ENCODE data around the gene ZFP90. TPM values are rescaled to one million over a fixed set of nuclear protein-coding genes. Genes with fewer than 3 reads are reported as not detected.

The ZFP90 gene
- total and polyA plus RNA-seq, 9 of the 15 experiments (the other 6 are each of a cell fraction or from before 2014, with no cell fraction given): 0.66 to 2.9 (median 2.3) TPM

DNA sequence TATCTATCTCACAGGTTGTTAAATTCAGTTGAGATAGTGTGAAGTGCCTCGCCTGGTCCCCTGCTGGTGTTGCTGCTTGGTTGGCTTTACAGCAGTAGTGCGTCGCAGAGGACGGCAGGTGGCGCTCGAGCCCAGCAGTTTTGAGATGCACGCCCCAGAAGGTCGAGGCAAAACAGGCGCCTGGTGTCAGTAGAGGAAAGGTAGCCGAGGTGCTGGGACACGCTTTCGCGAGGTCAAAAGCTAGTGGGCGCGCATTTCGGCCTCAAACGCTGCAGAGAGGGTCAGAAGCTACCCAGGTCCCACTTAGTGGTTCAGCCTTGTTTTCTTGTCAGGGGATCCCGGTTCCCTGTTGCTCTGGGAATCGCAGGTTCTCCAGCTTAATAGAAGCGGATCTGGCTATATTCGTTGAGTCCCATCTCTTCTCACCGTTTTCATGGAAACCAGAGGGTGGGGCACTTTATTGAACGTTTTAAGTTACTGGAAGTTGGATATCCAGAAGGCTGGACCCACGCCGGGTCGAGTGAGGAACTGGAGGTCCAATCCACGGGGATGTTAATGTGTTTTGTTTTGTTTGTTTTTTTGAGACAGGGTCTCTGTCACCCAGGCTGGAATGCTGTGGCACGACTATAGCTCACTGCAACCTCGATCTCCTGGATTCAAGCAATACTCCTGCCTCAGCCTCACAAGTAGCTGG is 10.3 kb upstream of the ZFP90 start (continued):
- peak; percentile 74; the same call in 1 of the 2 replicates for TF ChIP-seq ARID2 (IDR thresholded peaks at IDR 0.05)
- no peak for TF ChIP-seq TOE1 (IDR thresholded peaks at IDR 0.05; ENCODE audit: borderline replicate concordance)
- TF ChIP-seq TOE1 (CRISPR knock-in tag; IDR thresholded peaks at IDR 0.05; ENCODE audit: borderline replicate concordance, low read depth): 0 out of 2 replicates have a peak, but pooled peaks have one; percentile 51

DNA sequence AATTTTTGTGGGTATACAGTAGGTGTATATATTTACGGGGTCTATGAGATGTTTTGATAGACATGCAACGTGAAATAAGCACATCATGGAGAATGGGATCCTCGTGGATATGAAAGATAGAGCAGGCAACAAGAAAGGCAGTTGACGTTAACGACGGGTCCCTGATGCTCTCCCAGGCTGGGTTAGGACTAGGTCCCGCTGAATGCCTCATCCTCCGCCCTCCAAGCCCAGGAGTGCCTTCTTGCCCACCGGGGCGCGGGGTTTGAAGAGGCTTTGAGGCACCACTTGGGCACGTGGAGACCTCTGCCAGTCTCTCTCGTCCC is 9.5 kb upstream of the ZFP90 start:
- Histone ChIP-seq H3K9me1 (ENCODE audit: control insufficient read depth, insufficient read depth, low read length) (no peaks in the 10 kb centered on the region), H3K9ac (ENCODE audit: insufficient read depth in 1 of 2, low read depth in 2 of 2, low read length in 2 of 2) (peak overlapping the region in 1 of 2 experiments; percentile 83; a peak in 2 of 4 replicates), H3K27me3 (ENCODE audit: control insufficient read depth in 2 of 2, insufficient read depth in 2 of 2, low read length in 2 of 2) (peaks cover 0 to 4% of the 10 kb centered on the region in 2 experiments; a peak in 1 of 5 replicates), H3K4me3 (peak overlapping the region; percentile 45; the same call in 1 of the 2 replicates), H2AFZ (ENCODE audit: low read depth, low read length) (peak overlapping the region; percentile 71), H3K27ac (ENCODE audit: extremely low read depth, low read depth, low read length) (no peak overlapping the region), H3K36me3 (ENCODE audit: control insufficient read depth, insufficient read depth, low read length) (no peaks in the 10 kb centered on the region), H3K4me1 (replicated peaks in 1 of 2; ENCODE audit: control insufficient read depth in 2 of 2, insufficient read depth in 2 of 2, low read length in 2 of 2) (peaks cover 0 to 17% of the 10 kb centered on the region in 2 experiments; a peak in 2 of 5 replicates), H4K20me1 (replicated peaks; ENCODE audit: control insufficient read depth, insufficient read depth, low read length) (no peaks in the 10 kb centered on the region), H3K4me2 (ENCODE audit: insufficient read depth, low read length) (peak overlapping the region; percentile 45), H3K79me2 (ENCODE audit: control insufficient read depth, insufficient read depth, low read length) (no peaks in the 10 kb centered on the region), H3K9me3 (replicated peaks; ENCODE audit: control insufficient read depth, insufficient read depth, low read depth, low read length) (no peaks in the 10 kb centered on the region)
- ChIA-PET POLR2A (interaction anchor here (0.6 kb wide), 1 partner anchor 175 kb away, joined by 3 read pairs; no protein-coding TSS in a partner anchor), CTCF (ENCODE audit: low intra/inter-chr PET ratio) (no interaction called here)
- DNase-seq (ENCODE audit: extremely low read depth in 1 of 4, low spot score in 3 of 4): no peak
- no peak for FAIRE-seq
- no TSS peak for BruUV-seq (replicated peaks)
- intact Hi-C loops (cut with micrococcal nuclease) (loop anchor here (5.0 to 10.0 kb wide), 4 partner anchors 163 to 755 kb away; no protein-coding TSS in a partner anchor), in situ Hi-C loops (cut with MboI) (loop anchor here (10.0 kb wide), 2 partner anchors 265 to 585 kb away; no protein-coding TSS in a partner anchor)
- TF ChIP-seq ZNF143 (CRISPR knock-in tag; IDR thresholded peaks at IDR 0.05): 0 out of 2 replicates have a peak, but pooled peaks have one; percentile 12
- no peak for TF ChIP-seq RBM25 (IDR thresholded peaks at IDR 0.05; ENCODE audit: low read depth, low read length, severe bottlenecking)
- no peak for TF ChIP-seq CBX3 (IDR thresholded peaks at IDR 0.05; ENCODE audit: borderline replicate concordance in 1 of 2, low read length in 2 of 2)
- 25% methylated on average over 9 of the region's 13 CpGs for WGBS (ENCODE audit: insufficient coverage, low coverage, missing lambda C conversion rate)
- peak; percentile 17; the same call in 2 of the 3 replicates for ATAC-seq

Data from K562 (cell line).